Rectal smooth muscle tissue (tissue), 1 donor: ENCODE measurements around the gene RECQL.
"Not testable (repeated sequence)": the region's sequence is repeated elsewhere in the genome, so short reads cannot be mapped to it uniquely, and the experiment has no call there.

Experiments used
- H3K27ac ChIP-seq: one replicate; pipeline ENCODE4 v1.7.0; 2013; ENCODE audit warnings: low read depth, low read length, inconsistent platforms
- H3K27me3 ChIP-seq: one replicate; pipeline ENCODE4 v1.7.0; 2013; ENCODE audit warnings: low read length; ENCODE audit not compliant: control insufficient read depth, insufficient read depth
- H3K36me3 ChIP-seq: one replicate; pipeline ENCODE4 v1.7.0; 2013; ENCODE audit warnings: low read length; ENCODE audit not compliant: control insufficient read depth, insufficient read depth
- H3K4me1 ChIP-seq: one replicate; pipeline ENCODE4 v1.7.0; 2013; ENCODE audit warnings: low read length; ENCODE audit not compliant: control insufficient read depth, insufficient read depth
- H3K4me3 ChIP-seq: one replicate; pipeline ENCODE4 v1.7.0; 2013; ENCODE audit warnings: low read length
- H3K9ac ChIP-seq: one replicate; pipeline ENCODE4 v1.7.0; 2013; ENCODE audit warnings: low read length

Gene RECQL

DNA sequence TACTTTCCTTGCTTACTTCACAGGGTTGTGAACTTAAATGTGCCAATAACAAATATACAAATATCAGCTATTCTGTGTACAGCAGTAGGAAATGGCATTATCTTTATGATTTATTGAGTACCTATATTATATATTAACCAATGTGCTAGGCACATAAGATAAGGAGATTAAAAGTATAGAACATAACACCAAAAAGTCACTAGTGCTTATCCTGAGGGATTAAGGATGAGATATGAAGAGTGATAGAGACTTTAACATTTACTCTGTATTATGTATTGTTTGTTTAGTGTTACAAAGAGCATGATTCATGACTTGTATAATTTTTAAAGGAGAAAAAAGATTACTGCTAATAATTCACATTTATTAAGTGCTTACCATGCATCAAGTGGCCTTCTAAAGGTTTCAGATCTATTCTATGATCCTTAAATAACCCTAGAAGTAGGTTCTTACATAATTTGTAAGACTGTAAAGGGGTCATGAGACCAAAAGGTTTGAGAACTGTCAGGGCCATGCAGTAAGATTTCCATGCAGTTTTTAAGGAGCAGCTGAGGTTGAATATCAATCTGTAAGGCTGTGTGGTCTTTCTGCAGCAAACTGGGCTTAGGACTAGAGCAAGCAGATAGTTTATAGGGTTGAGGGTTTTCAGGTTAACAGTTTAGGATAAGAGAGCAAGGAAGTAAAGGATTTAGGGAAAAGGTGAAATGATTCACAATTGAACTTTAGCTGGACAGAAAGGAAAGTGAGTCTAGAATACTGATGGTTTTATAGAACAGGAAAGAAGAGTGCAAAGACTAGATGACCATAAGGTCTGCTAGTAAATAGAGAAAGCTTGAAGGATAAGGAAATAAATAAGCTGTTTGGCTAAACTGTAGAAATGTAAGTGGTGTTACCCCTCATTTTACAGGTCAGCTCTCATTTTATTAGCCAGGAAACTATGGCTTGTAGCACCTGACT lies 57.0 kb downstream of the RECQL start:
- Histone ChIP-seq H3K9ac (no peak overlapping the region), H3K4me3 (no peak overlapping the region), H3K27ac (no peak overlapping the region), H3K4me1 (no peaks in the 10 kb centered on the region), H3K36me3 (no peaks in the 10 kb centered on the region), H3K27me3 (no peaks in the 10 kb centered on the region)

DNA sequence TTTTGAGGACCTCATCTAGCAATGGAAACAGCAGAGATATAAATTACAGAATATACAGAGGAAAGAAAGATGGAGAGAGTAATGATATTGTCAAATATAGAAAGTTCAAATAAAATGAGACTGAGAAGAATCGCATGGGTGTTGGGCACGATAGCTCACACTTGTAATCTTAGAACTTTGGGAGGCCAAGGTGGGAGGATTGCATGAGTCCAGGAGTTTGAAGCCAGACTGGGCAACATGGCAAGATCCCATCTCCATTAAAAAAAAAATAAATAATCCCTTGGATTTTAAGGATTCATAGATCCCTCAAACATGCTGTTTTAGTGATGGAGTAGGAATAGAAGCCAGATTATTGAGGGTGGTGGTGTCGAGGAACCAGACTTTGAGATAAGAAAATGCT lies 62.1 kb downstream of the RECQL start:
- Histone ChIP-seq H3K36me3 (no peaks in the 10 kb centered on the region), H3K9ac (no peak overlapping the region), H3K27ac (no peak overlapping the region), H3K4me1 (peaks cover 4% of the 10 kb centered on the region), H3K4me3 (no peak overlapping the region), H3K27me3 (no peaks in the 10 kb centered on the region)

DNA sequence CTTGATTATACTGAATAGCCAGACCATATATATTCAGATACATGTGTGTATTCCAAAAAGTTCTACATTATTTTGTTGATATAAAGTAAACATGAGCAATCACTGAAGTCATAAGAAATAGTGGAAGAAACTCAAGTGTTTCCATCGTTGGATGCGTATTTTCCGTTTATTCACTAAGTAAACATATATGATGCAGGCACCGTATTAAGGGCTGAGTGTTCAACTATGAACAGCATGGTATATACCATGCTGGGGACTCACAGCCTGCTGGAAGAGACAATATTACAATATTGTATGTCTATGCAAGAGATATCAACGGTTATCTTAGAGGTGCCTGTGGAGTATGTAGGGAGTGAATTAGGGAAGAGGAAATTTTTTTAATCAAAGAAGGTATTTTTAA lies 62.8 kb downstream of the RECQL start:
- H3K4me1 ChIP-seq: peaks cover 4% of the 10 kb centered on the region
- H3K36me3 ChIP-seq: no peaks in the 10 kb centered on the region
- H3K4me3 ChIP-seq: peak overlapping the region; percentile 90
- H3K9ac ChIP-seq: no peak overlapping the region
- H3K27ac ChIP-seq: peak overlapping the region; percentile 90
- no peaks in the 10 kb centered on the region for H3K27me3 ChIP-seq

- Histone ChIP-seq H3K27me3 (no peaks in the 10 kb centered on the region), H3K9ac (no peak overlapping the region), H3K4me1 (peaks cover 4% of the 10 kb centered on the region), H3K27ac (no peak overlapping the region), H3K4me3 (no peak overlapping the region), H3K36me3 (no peaks in the 10 kb centered on the region)
Observed at GRCh38 chr12:21434699-21435098, 66.7 kb downstream of the RECQL start.

- no peak overlapping the region for H3K9ac ChIP-seq
- H3K27ac ChIP-seq: no peak overlapping the region
- H3K4me3 ChIP-seq: no peak overlapping the region
- H3K4me1 ChIP-seq: peaks cover 2% of the 10 kb centered on the region
- no peaks in the 10 kb centered on the region for H3K27me3 ChIP-seq
- no peaks in the 10 kb centered on the region for H3K36me3 ChIP-seq
Observed at GRCh38 chr12:21433525-21433924, 67.9 kb downstream of the RECQL start.

GRCh38 chr12:21429994-21430393 lies 71.4 kb downstream of the RECQL start:
- Histone ChIP-seq H3K9ac (no peak overlapping the region), H3K27me3 (no peaks in the 10 kb centered on the region), H3K27ac (no peak overlapping the region), H3K4me3 (no peak overlapping the region), H3K36me3 (no peaks in the 10 kb centered on the region), H3K4me1 (no peaks in the 10 kb centered on the region)

GRCh38 chr12:21428241-21428640 lies 73.2 kb downstream of the RECQL start:
- H3K27ac ChIP-seq: no peak overlapping the region
- H3K9ac ChIP-seq: no peak overlapping the region
- no peak overlapping the region for H3K4me3 ChIP-seq
- no peaks in the 10 kb centered on the region for H3K4me1 ChIP-seq
- H3K36me3 ChIP-seq: no peaks in the 10 kb centered on the region
- no peaks in the 10 kb centered on the region for H3K27me3 ChIP-seq

DNA sequence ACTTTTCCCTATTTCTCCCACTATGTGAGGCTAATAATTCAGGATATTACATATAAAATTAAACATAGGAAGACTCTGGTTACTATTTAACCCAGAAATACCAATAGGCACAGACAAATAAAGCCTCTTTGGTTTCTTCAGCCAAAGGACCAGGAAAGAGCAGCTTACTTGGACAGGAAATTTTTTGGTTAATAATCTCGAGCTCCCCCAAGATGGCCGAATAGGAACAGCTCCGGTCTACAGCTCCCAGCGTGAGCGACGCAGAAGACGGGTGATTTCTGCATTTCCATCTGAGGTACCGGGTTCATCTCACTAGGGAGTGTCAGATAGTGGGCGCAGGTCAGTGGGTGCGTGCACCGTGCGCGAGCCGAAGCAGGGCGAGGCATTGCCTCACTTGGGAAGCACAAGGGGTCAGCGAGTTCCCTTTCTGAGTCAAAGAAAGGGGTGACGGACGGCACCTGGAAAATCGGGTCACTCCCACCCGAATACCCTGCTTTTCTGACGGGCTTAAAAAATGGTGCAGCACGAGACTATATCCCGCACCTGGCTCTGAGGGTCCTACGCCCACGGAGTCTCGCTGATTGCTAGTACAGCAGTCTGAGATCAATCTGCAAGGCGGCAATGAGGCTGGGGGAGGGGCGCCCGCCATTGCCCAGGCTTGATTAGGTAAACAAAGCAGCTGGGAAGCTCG lies 82.3 kb downstream of the RECQL start:
- H3K9ac ChIP-seq, H3K4me3 ChIP-seq, H3K27ac ChIP-seq, H3K4me1 ChIP-seq, H3K36me3 ChIP-seq, H3K27me3 ChIP-seq: not testable (repeated sequence)
